ENCODE data around the gene HK3.

Gene HK3

DNA sequence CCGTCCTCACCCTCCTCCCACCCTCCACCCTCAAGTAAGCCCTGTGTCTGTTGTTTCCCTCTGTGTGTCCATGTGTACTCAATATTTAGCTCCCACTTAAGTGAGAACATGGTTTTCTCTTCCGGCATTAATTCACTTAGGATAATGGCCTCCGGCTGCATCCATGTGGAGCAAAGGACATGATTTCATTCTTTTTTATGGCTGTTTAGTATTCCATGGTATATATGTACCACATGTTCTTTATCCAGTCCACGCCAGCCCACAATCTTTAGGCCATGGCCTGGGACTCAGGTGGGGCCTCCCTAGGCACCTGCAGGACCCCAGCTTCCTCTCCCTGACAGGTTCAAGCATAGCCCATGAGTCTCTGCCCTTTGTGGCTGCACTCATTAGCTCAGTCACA lies 65.9 kb downstream of the HK3 start:
- Mint-ChIP-seq H3K4me3 (no peak overlapping the region), H3K36me3 (no peaks in the 10 kb centered on the region), H3K27ac (no peak overlapping the region), H3K27me3 (peaks cover 35% of the 10 kb centered on the region), H3K9me3 (peaks cover 6% of the 10 kb centered on the region), H3K4me1 (peaks cover 6% of the 10 kb centered on the region)
- DNase-seq (ENCODE audit: low spot score in 2 of 2) (no peak), ATAC-seq (ENCODE audit: low read depth) (no peak)

DNA sequence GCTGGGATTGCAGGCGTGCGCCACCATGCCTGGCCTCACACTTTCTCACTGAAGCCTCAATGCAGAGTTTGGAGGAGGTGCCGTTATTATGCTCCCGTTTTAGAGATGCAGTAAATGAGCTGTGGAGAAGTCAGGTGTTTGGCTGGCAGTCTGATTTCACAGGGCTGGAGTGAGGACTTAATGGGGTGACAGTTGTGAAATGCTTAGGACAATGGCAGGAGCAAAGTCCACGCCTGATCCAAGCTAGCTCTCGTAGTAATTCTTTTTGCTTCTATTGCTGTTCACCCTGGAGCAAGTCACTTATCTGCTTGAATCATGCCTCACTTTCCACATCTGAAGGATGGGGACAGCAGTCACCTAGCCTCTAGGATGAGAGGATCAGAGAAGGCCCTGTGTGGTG lies 67.0 kb downstream of the HK3 start:
- Mint-ChIP-seq H3K9me3 (peaks cover 6% of the 10 kb centered on the region), H3K36me3 (no peaks in the 10 kb centered on the region), H3K4me1 (peaks cover 6% of the 10 kb centered on the region), H3K4me3 (no peak overlapping the region), H3K27me3 (peaks cover 35% of the 10 kb centered on the region), H3K27ac (no peak overlapping the region)
- ATAC-seq (ENCODE audit: low read depth) (no peak), DNase-seq (ENCODE audit: low spot score in 2 of 2) (no peak)

DNA sequence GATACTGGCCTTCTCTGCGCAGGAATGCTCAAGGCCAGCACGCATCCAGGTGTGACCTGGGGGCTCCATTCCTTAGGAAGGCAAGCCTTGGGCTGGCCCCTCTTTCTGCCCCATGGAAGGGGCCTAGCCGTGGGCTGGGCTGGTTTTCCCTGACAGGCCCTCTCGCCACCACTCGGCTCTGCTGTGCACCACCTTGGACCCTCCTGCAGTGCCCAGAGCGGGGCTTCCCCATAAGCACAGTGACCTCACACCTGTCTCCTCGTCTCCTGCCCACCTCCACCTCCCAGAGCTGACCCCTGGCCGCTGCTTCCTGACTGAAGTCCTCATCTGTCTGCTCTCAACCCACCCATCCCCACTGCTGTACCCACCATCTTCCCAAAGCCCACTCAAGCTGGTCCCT lies 67.7 kb downstream of the HK3 start:
- H3K4me3 Mint-ChIP-seq, result no peak overlapping the region
- H3K27me3 Mint-ChIP-seq, result peaks cover 32% of the 10 kb centered on the region
- peaks cover 6% of the 10 kb centered on the region for H3K9me3 Mint-ChIP-seq
- no peaks in the 10 kb centered on the region for H3K36me3 Mint-ChIP-seq
- no peak overlapping the region for H3K27ac Mint-ChIP-seq
- peaks cover 6% of the 10 kb centered on the region for H3K4me1 Mint-ChIP-seq
- DNase-seq (ENCODE audit: low spot score in 2 of 2) (no peak), ATAC-seq (ENCODE audit: low read depth) (no peak)

DNA sequence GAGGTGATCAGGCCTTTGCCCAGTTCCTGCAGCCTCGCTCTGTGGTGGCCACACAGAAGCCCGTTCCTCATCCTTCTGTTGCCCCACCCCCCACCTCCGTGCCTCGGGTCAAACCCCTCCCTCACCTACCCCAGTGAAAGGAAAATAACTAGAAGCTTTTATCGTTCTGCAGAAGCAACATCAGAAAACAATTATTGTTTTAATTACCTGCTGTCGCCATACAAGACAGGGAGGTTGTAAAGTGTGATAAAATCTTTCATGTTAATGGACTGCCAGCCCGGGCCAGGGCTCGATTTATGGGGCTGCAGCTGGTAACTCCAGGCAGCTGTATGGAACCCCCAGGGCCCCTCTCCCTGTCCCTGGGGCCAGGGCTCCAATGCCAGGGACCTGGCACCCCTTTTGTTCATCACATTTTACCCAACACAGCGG lies 68.1 kb downstream of the HK3 start:
- peaks cover 6% of the 10 kb centered on the region for H3K9me3 Mint-ChIP-seq
- peaks cover 28% of the 10 kb centered on the region for H3K27me3 Mint-ChIP-seq
- no peak for ATAC-seq (ENCODE audit: low read depth)
- H3K4me3 Mint-ChIP-seq, result no peak overlapping the region
- no peak overlapping the region for H3K27ac Mint-ChIP-seq
- DNase-seq (ENCODE audit: low spot score in 2 of 2), result no peak
- H3K36me3 Mint-ChIP-seq, result no peaks in the 10 kb centered on the region
- H3K4me1 Mint-ChIP-seq, result peaks cover 6% of the 10 kb centered on the region

Data from memory B cell (primary cell).